Stimulated activated CD4-positive, alpha-beta T cell treated with anti-CD3 and anti-CD28 coated beads, Interleukin-4, amount 100 ng/mL, for 1 hour (primary cell): ENCODE results near the gene C2orf76.
"Not testable (repeated sequence)": the region's sequence is repeated elsewhere in the genome, so short reads cannot be mapped to it uniquely, and the experiment has no call there.

Source experiments
- DNase-seq: peaks from one replicate; pipeline ENCODE4 v3.0.0-alpha.2; 2020

Gene C2orf76

GRCh38 chr2:119366649-119367471 lies at the start of gene C2orf76, which contains the start of gene DBI:
TSS of gene C2orf76 (minus strand) at chr2:119366834. CDS start at chr2:119339959, 26,875 bp downstream.
TSS of gene DBI (plus strand) at chr2:119366977. CDS start at chr2:119367052, 75 bp downstream.
- DNase-seq = peak; percentile 91

GRCh38 chr2:119415630-119416029 lies 49.0 kb upstream of the C2orf76 start:
- no peak for DNase-seq

GRCh38 chr2:119414894-119415293 lies 48.3 kb upstream of the C2orf76 start:
- no peak for DNase-seq

- DNase-seq = no peak
Measured at GRCh38 chr2:119409506-119409905, 42.9 kb upstream of the C2orf76 start.

DNA sequence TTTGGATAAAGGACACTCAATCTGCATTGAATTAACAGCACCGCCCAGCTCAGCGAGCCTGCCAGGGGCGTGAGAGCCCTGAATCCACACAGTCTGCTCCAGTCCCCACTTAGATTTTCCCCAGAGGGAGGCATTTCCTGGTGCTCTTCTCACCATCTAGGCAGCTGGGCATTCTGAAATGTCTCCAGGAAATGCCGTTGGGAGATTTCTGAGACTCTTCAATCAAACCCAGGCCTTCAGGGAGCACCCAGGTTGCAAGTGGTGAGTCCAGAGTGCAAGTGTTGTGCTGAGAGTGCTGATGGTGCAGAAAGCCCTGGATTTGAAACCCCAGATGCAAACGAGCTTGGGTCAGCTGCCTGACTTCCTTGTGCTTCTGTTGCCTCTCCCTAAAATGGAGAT lies 41.6 kb upstream of the C2orf76 start:
- DNase-seq = no peak

DNA sequence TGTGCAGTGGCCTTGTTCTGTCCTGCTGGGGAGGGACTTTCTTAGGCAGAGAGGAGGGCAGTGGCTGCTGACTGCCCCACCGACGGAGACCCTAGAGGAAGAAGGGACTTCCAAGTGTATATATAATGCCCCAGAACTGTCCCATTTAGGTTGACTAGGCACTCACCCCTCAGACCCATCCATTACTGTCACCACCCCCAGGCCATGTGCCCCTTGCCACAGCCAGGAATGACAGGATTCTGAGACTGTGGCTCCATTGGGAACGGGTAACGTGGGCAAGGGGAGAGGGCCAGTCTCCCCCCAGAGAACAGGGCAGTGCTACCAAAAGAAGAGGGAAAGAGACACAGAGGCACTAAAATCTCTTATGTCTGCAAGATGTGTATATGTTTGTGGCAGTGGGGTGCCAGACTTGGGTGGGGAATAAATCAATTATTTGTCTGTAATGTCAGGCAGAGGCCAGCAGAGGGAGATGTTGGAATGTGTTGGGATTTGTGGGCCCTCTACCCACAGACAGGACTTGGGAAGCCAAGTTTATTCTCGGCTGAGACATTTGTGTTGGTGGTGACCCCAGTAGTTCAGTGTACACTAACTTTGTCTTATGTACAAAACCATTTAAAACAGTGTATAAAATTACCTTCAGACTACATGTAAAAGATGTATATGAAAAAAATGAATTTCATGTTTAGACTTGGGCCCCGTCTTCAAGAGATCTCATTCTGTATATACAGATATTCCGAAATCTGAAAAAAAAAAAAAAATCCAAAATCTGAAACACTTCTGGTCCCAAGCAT lies 41.0 kb upstream of the C2orf76 start:
- DNase-seq = no peak

GRCh38 chr2:119405151-119405550 lies 38.5 kb upstream of the C2orf76 start:
- DNase-seq = no peak

DNA sequence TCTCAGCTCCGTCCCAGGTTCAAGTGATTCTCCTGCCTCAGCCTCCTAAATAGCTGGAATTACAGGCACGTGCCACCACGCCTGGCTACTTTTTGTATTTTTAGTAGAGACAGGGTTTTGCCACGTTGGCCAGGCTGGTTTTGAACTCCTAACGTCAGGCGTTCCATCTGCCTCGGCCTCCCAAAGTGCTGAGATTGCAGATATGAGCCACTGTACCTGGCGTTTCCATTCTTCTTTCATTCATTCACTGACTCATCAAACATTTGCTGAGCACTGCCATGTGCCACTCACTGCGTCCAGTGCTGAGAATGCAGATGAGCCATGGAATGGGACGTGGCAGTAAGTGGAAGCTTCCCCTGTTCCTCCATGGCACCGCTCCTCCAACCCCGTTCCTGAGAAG lies 37.0 kb upstream of the C2orf76 start:
- DNase-seq = not testable (repeated sequence)

GRCh38 chr2:119402645-119403560 lies 36.3 kb upstream of the C2orf76 start:
- DNase-seq = no peak

GRCh38 chr2:119402106-119402505 lies 35.5 kb upstream of the C2orf76 start:
- no peak for DNase-seq

GRCh38 chr2:119397196-119397595 lies 30.6 kb upstream of the C2orf76 start:
- no peak for DNase-seq

DNA sequence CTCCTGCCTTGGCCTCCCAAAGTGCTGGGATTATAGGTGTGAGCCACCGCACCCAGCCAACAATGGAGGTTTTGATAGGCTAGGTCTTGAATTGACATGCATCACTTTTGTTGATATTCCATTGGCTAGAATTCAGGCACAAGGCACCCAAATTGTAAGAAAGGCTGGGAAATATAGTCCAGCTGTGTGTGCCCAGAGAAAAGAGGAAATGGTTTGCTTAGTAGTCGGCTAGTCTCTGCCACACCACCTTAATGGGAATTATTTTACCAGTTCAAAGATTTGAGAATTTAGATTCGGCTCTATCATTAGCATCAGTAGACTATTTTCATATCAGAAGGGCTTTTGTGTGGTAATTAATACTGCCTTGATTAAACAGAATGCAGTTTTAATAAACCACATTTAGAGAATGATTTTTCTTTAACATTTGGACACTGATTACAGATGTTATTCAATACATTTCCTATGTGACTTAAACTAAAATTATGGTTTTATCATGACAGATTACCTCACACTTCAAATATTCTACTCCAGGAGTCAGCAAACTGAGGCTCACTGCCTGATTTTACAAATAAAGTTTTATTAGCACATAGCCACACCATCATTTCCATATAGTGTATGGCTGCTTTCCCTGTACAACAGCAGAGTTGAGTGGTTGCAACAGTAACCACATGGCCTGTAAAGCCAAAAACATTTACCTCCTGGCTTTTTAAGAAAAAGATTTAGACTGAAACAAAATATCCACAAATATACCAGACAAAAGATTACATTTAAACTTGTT lies 27.5 kb upstream of the C2orf76 start:
- DNase-seq = no peak

- no peak for DNase-seq
Measured at GRCh38 chr2:119389615-119390306, 23.1 kb upstream of the C2orf76 start.

DNA sequence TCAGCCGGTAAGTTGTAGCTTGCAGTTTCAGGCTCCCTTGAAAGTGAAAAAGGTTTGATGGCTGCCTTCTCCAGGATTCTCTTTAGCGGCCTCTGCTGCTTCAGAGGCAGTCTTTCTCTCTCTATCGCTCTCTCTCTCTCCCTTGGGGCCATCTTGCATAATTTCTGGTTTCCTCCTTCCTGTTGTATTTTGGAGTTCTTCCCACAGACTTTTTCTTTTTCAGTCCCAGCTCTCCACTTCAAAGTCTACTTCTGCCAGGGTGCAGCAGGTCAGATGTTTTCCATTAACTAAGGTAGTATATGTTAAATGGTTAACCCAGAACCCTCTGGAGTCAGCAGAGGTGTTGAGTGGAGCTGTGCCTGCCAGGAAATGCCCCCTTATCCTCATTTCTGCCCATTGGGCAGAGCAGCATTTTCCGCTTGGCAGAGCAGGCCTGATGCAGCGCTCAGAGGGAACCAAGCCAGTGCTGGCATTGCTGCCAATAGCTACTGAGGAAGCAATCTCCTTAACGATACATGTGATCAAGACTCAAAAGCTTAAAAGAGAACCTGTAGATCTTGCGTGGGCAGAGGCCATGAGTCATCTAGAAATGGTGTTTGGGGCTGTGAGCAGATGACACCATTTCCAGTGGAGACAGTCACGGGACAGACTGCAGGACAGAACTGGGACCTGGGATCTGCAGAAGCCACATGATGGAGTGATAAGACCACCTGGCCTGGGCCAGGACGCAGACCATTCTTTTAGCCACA lies 20.9 kb upstream of the C2orf76 start:
- DNase-seq = peak; percentile 38

GRCh38 chr2:119385466-119385865 lies 18.8 kb upstream of the C2orf76 start:
- DNase-seq = no peak

- DNase-seq = no peak
Measured at GRCh38 chr2:119384971-119385370, 18.3 kb upstream of the C2orf76 start.

- DNase-seq = no peak
Measured at GRCh38 chr2:119383410-119384140, 16.9 kb upstream of the C2orf76 start.

- DNase-seq = no peak
Measured at GRCh38 chr2:119378566-119378965, 11.9 kb upstream of the C2orf76 start.

- DNase-seq = no peak
Measured at GRCh38 chr2:119377993-119378345, 11.3 kb upstream of the C2orf76 start.
